OCI-LY7 (cell line): ENCODE measurements around the gene OXCT1. TPM values are rescaled to one million over a fixed set of nuclear protein-coding genes. Genes with fewer than 3 reads are reported as not detected.

Experiments
- BruUV-seq: library from RNA; stranded (reverse); fragments of 400-500 nt; replicated peaks from 2 replicates; lab custom pipeline; 2021; lab: Mats Ljungman, UMichigan
- CTCF ChIA-PET: fragments of 300-600 bp; sonication (Branson Sonifier 250); formaldehyde crosslinking; loops from one replicate; lab custom pipeline; 2022; ENCODE audit warnings: antibody characterized with exemption; ENCODE audit not compliant: unreplicated experiment; lab: Charles Lee
- POLR2A ChIA-PET: fragments of 300-600 bp; sonication (Branson Sonifier 250); formaldehyde crosslinking; loops from one replicate; lab custom pipeline; 2022; ENCODE audit warnings: antibody characterized with exemption; lab: Charles Lee
- DNase-seq: peaks from one replicate; pipeline ENCODE4 v3.0.0-alpha.2; 2015; ENCODE audit warnings: low spot score
- H2AFZ ChIP-seq: fragments of 200-600 bp; sonication (generic), shearing (Covaris generic); 2 replicates; pipeline ENCODE4 v1.6.1; 2014; ENCODE audit warnings: mild to moderate bottlenecking, antibody characterized with exemption, low read length, moderate library complexity
- H3K27ac ChIP-seq: fragments of 200-600 bp; sonication (generic); 2 replicates; pipeline ENCODE4 v1.5.1; 2014; ENCODE audit warnings: mixed run types, low read depth, mild to moderate bottlenecking, moderate library complexity, low read length, inconsistent platforms; ENCODE audit not compliant: poor library complexity, severe bottlenecking
- H3K36me3 ChIP-seq: fragments of 200-600 bp; sonication (generic); 2 replicates; pipeline ENCODE4 v1.6.1; 2014; ENCODE audit warnings: mild to moderate bottlenecking, antibody characterized with exemption, low read length, moderate library complexity, mixed read lengths; ENCODE audit not compliant: insufficient read depth
- H3K4me1 ChIP-seq: fragments of 200-600 bp; sonication (generic); 2 replicates; pipeline ENCODE4 v1.5.1; 2014; ENCODE audit warnings: mild to moderate bottlenecking, low read length; ENCODE audit not compliant: insufficient read depth, poor library complexity, severe bottlenecking
- H3K4me2 ChIP-seq: fragments of 200-600 bp; sonication (generic); 2 replicates; pipeline ENCODE4 v1.6.1; 2014; ENCODE audit warnings: mild to moderate bottlenecking, low read length
- H3K4me3 ChIP-seq: fragments of 200-600 bp; sonication (generic); 2 replicates; pipeline ENCODE4 v1.5.1; 2014; ENCODE audit warnings: mild to moderate bottlenecking, low read depth, low read length; ENCODE audit not compliant: poor library complexity, severe bottlenecking
- H3K79me2 ChIP-seq: fragments of 200-600 bp; sonication (generic); 2 replicates; pipeline ENCODE4 v1.6.1; 2016; ENCODE audit warnings: low read depth, mild to moderate bottlenecking, low read length, moderate library complexity, mixed read lengths; ENCODE audit not compliant: insufficient read depth
- H3K9me2 ChIP-seq: fragments of 200-600 bp; sonication (generic); 2 replicates; pipeline ENCODE4 v1.6.1; 2016; ENCODE audit warnings: mild to moderate bottlenecking, low read length, mixed read lengths; ENCODE audit not compliant: insufficient read depth
- H3K9me3 ChIP-seq: fragments of 200-600 bp; sonication (generic); 2 replicates; pipeline ENCODE4 v1.6.1; 2014; ENCODE audit warnings: mild to moderate bottlenecking, mixed run types, low read length, mixed read lengths
- H4K20me1 ChIP-seq: fragments of 200-600 bp; sonication (generic); 2 replicates; pipeline ENCODE4 v1.6.1; 2014; ENCODE audit warnings: mild to moderate bottlenecking, antibody characterized with exemption, low read length, moderate library complexity, mixed read lengths; ENCODE audit not compliant: insufficient read depth
- EZH2phosphoT487 ChIP-seq: fragments of 200-600 bp; sonication (generic); IDR thresholded peaks from 2 replicates; pipeline ENCODE4 v1.6.1; 2018; ENCODE audit warnings: low read depth, borderline replicate concordance, mild to moderate bottlenecking, mixed run types, antibody characterized with exemption, low read length, moderate library complexity, mixed read lengths
- intact Hi-C: fragments of 100-400 bp; cut with micrococcal nuclease; formaldehyde crosslinking; loops from one replicate; pipeline ENCODE4 v1.10.0; 2022; ENCODE audit not compliant: unreplicated experiment
- total RNA-seq, 2 experiments: library from RNA; depleted of rRNA in 1 of 2; stranded (reverse); fragments of >200 nt in 1 of 2; shearing (Covaris generic) in 1 of 2; gene quantifications; 2 replicates each; pipeline ENCODE4 v1.2.3, GENCODE V29; 2014 to 2022
- TF ChIP-seq, protein P1 (sequence below): fragments of 200-600 bp; sonication (generic); conservative IDR thresholded peaks from 2 replicates; pipeline ENCODE4 v1.5.1; 2014; ENCODE audit warnings: mild to moderate bottlenecking, antibody characterized with exemption, low read length, moderate library complexity, mixed read lengths

Gene OXCT1
- total RNA-seq, 2 experiments from 2014 or later, result 27.0 to 43.4 TPM

DNA sequence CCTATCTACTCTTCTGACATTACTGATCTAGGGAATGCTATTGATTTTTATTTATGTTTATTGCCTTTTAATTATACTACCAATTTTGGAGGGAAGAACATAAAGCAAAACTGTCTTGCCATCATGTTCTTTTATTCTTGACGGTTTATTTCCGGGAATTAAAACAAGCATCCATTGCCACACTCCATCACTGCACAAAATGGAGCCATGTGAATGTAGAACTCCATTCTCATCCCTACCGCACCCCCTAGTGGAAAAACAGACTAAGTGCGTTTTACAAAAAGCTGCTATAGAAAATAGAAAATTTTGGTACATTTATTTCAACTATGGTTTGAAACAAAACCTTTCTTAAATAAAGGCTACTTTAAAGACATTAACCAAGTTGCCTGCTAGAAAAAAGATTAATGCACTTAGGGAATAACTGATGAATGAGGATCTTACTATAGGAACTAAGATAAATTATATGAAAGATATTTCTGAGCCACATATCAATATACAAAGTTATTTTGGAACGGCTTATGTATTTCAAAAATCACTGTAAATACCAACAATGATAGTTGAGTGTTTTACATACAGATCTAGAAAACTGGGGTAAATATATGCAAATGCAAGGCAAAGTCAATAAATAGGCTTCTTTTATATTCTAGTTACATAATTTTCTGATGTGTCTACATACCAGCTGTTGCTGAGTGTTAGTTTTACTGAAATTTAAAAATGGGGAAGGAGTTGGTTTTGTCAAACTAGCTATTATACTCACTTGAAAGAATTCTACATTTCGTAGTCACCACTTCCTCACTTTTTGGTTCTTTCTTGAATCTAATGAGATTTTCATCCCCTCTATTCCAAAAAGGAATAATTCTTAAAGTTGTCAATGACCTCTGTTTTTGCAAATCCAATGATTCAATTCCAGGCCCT, 26.5 kb downstream of the OXCT1 start:
- TF ChIP-seq, protein P1, sequence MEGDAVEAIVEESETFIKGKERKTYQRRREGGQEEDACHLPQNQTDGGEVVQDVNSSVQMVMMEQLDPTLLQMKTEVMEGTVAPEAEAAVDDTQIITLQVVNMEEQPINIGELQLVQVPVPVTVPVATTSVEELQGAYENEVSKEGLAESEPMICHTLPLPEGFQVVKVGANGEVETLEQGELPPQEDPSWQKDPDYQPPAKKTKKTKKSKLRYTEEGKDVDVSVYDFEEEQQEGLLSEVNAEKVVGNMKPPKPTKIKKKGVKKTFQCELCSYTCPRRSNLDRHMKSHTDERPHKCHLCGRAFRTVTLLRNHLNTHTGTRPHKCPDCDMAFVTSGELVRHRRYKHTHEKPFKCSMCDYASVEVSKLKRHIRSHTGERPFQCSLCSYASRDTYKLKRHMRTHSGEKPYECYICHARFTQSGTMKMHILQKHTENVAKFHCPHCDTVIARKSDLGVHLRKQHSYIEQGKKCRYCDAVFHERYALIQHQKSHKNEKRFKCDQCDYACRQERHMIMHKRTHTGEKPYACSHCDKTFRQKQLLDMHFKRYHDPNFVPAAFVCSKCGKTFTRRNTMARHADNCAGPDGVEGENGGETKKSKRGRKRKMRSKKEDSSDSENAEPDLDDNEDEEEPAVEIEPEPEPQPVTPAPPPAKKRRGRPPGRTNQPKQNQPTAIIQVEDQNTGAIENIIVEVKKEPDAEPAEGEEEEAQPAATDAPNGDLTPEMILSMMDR, result peak; percentile 97
- TF ChIP-seq EZH2phosphoT487, result no peak
- no TSS peak for BruUV-seq
- Histone ChIP-seq H3K9me3 (no peaks in the 10 kb centered on the region), H4K20me1 (no peaks in the 10 kb centered on the region), H3K27ac (no peak overlapping the region), H3K4me1 (peaks cover 15% of the 10 kb centered on the region), H3K4me3 (no peak overlapping the region), H3K79me2 (no peaks in the 10 kb centered on the region), H2AFZ (0 out of 2 replicates have a peak overlapping the region, but pooled peaks have one; percentile 48), H3K4me2 (no peak overlapping the region), H3K36me3 (peaks cover 49% of the 10 kb centered on the region), H3K9me2 (no peaks in the 10 kb centered on the region)
- intact Hi-C loops, result loop anchor here (5.0 kb wide), 1 partner anchor 126 kb away; no protein-coding TSS in a partner anchor
- ChIA-PET POLR2A (interaction anchor here (0.6 to 1.7 kb wide), 3 partner anchors 9 to 540 kb away, joined by 3 to 7 read pairs (median 5); no protein-coding TSS in a partner anchor), CTCF (interaction anchor here (0.6 kb wide), 1 partner anchor 18 kb away, joined by 3 read pairs; no protein-coding TSS in a partner anchor)
- DNase-seq, result peak; percentile 67

DNA sequence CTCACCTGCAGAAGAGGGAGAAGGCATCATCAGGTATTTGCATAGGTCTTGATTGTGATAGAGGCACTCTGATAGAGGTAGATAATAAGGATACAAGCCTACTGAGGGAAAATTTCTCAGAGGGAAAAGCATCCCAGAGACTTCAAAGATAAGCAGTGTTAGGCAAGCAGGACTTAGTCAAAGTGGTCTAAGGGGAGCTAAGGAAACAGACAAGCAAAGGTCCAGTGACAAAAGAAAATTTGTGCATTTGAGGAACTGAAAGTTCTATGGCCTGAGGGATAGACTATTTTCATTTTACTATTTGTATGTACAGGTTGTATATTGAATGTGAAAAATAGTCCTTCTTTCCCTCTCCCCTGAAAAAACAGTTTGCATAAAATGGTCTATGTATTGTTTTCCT, 27.4 kb downstream of the OXCT1 start:
- peak; percentile 20 for DNase-seq
- H3K36me3 ChIP-seq, result peaks cover 58% of the 10 kb centered on the region
- ChIA-PET CTCF (no interaction called here), POLR2A (interaction anchor here (0.6 to 1.7 kb wide), 3 partner anchors 8 to 1087 kb away, joined by 3 to 5 read pairs (median 3); no protein-coding TSS in a partner anchor)
- TF ChIP-seq, protein P1, result no peak
- no peak for TF ChIP-seq EZH2phosphoT487
- H3K9me2 ChIP-seq, result no peaks in the 10 kb centered on the region
- no TSS peak for BruUV-seq
- no peaks in the 10 kb centered on the region for H3K79me2 ChIP-seq
- H3K4me2 ChIP-seq, result 0 out of 2 replicates have a peak overlapping the region, but pooled peaks have one; percentile 15
- H2AFZ ChIP-seq, result no peak overlapping the region
- no peak overlapping the region for H3K4me3 ChIP-seq
- H3K9me3 ChIP-seq, result no peaks in the 10 kb centered on the region
- peaks cover 15% of the 10 kb centered on the region for H3K4me1 ChIP-seq
- intact Hi-C loops, result loop anchor here (5.0 kb wide), 1 partner anchor 125 kb away; no protein-coding TSS in a partner anchor
- H3K27ac ChIP-seq, result no peak overlapping the region
- H4K20me1 ChIP-seq, result no peaks in the 10 kb centered on the region
